Amniotic stem cell (primary cell): ENCODE data around the gene COL15A1.

Experiments used
- DNase-seq: peaks from one replicate; lab custom pipeline; 2025; lab: John Stamatoyannopoulos, UW

The COL15A1 gene

GRCh38 chr9:98916660-98917059, 27.0 kb upstream of the COL15A1 start:
- no peak for DNase-seq

GRCh38 chr9:98917746-98918487, 25.8 kb upstream of the COL15A1 start:
- DNase-seq: no peak

GRCh38 chr9:98921732-98922131, 22.0 kb upstream of the COL15A1 start:
- DNase-seq: no peak

GRCh38 chr9:98922721-98923435, 20.8 kb upstream of the COL15A1 start:
- no peak for DNase-seq

- no peak for DNase-seq
Observed at GRCh38 chr9:98923451-98924123, 20.1 kb upstream of the COL15A1 start.

GRCh38 chr9:98924946-98925820, 18.5 kb upstream of the COL15A1 start:
- DNase-seq: no peak

GRCh38 chr9:98925956-98926355, 17.8 kb upstream of the COL15A1 start:
- no peak for DNase-seq

- DNase-seq: no peak
Observed at GRCh38 chr9:98927724-98928123, 16.0 kb upstream of the COL15A1 start.

GRCh38 chr9:98929071-98929470, 14.6 kb upstream of the COL15A1 start:
- DNase-seq: no peak

- DNase-seq: no peak
Observed at GRCh38 chr9:98929895-98930341, 13.8 kb upstream of the COL15A1 start.

GRCh38 chr9:98930792-98931191, 12.9 kb upstream of the COL15A1 start:
- no peak for DNase-seq

- DNase-seq: no peak
Observed at GRCh38 chr9:98931600-98932389, 11.9 kb upstream of the COL15A1 start.

- no peak for DNase-seq
Observed at GRCh38 chr9:98933185-98933584, 10.5 kb upstream of the COL15A1 start.

GRCh38 chr9:98933890-98934289, 9.8 kb upstream of the COL15A1 start:
- no peak for DNase-seq

- DNase-seq: no peak
Observed at GRCh38 chr9:98935071-98935505, 8.6 kb upstream of the COL15A1 start.

- DNase-seq: no peak
Observed at GRCh38 chr9:98940276-98940675, 3.4 kb upstream of the COL15A1 start.

GRCh38 chr9:98941946-98942523, 1.7 kb upstream of the COL15A1 start:
- no peak for DNase-seq

GRCh38 chr9:98942906-98943681, 613 bp upstream of the COL15A1 start:
- no peak for DNase-seq

- no peak for DNase-seq
Observed at GRCh38 chr9:98944057-98944733, 488 bp downstream of the COL15A1 start.
